HG03045 (cell line): ENCODE measurements around the gene METTL6.
A peak's percentile ranks its signal among the peaks of the same experiment; 100 is the strongest.
"Not testable (repeated sequence)": the region's sequence is repeated elsewhere in the genome, so short reads cannot be mapped to it uniquely, and the experiment has no call there.

Experiments
- ATAC-seq: cut with Tn5 transposase; IDR thresholded peaks from one replicate; pipeline ENCODE4 v1.9.1; 2021; ENCODE audit warnings: mild to moderate bottlenecking, moderate library complexity; ENCODE audit not compliant: unreplicated experiment

METTL6 gene

DNA sequence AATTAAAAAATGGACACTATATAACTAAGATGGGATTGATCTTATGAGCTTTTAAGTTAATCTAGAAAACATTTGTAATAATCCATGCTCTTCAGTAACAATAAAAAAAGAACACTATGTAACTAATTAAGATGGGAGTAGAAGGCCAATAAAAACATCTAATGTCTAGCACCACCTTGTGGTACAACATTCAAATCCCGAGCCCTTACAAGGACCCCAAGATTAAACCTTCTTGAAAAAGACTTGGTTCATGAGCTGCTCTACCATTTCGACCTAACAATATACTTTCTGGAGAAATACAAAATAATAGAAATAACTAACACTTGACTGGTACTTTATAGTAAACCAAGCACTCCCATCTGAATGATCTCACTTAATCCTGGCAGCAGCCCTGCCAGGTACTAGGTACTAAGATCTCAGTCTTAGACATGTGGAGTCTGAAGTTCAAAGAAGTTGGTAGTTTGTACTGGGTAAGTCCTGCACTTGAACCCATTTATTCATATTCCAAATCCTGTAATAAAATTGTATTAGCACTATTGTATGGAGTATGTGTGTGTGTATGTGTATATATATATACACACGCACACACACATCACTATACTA, 21.8 kb downstream of the METTL6 start:
- ATAC-seq, result no peak

DNA sequence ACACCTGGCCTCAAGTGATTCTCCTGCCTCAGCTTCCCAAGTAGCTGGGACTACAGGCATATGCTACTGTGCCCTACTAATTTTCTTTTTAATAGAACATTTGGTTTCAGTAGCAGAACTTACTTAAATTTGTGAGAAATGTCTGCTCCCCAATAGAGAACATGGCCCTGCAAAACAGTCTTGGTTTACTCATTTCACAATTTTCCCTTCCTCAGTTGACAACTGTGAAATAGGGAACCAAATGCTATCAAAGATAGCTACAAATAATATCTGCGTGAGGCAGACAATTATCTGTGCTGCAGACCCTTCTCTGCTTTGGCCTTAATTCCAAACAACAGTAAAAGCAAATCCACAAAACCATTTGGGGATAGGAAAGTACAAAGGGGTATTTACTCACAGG, 22.6 kb downstream of the METTL6 start:
- no peak for ATAC-seq

DNA sequence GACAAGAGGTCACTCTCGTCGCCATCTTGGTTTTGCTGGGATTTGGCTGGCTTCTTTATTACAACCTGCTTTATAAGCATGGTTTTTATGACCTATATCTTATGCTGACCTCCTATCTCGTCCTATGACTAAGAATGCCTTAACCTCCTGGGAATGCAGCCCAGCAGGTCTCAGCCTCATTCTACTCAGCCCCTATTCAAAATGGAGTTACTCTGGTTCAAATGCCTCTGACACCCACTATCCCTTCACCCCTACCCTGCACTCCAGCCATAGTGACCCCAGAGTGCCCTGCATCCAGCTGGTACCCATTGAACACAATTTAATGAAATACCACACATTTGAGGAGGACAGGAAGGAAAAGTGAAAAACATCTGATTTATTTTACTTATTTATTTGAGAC, 23.4 kb downstream of the METTL6 start:
- ATAC-seq, result no peak

DNA sequence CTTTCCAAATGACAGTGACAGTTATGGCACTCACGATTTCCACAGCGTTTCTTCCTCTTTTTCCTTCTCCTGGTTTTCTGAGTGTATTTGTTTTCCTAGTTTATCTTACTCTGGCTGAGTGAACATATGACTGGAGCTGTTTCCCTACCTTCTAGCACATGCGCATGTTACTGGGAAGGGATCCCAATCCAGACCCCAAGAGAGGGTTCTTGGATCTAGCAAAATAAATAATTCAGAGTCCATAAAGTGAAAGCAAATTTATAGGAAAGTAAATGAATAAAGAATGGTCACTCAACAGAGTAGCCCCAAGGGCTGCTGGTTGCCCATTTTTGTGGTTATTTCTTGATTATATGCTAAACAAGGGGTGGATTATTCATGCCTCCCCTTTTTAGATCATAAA, 23.8 kb downstream of the METTL6 start:
- no peak for ATAC-seq

DNA sequence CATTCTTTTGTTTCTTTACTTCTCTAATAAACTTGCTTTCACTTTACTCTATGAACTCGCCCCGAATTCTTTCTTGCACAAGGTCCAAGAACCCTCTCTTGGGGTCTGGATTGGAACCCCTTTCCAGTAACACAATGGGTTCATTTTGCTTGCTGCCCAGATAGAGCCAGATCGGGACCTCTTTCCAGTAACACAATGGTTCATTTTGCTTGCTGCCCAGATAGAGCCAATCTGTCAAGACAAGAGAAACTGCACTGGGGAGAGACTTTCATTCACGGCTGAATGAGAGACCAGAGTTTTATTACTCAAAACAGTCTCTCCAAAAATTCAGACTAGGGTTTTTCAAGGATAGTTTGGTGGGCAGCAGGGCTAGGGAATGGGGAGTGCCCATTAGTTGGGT, 25.4 kb downstream of the METTL6 start:
- no peak for ATAC-seq

DNA sequence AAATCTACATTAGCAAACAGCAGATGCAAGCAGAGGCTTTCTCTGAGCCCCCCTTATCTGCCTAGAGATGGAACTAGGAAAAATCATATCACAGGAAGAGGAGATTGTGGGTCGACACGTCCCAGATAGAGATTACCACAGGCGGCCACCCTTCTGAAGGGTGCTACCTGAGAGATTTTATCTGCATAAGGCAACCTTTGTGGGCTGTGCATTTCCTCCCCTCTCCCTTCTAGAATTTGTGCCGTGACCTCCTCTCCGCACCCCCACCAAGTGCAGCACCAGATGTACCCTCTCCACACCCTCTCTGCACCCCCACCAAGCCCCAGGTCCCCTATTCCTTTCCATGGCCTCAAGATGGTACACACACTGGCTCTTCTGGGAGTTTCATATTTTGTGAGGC, 27.4 kb downstream of the METTL6 start:
- ATAC-seq, result no peak

DNA sequence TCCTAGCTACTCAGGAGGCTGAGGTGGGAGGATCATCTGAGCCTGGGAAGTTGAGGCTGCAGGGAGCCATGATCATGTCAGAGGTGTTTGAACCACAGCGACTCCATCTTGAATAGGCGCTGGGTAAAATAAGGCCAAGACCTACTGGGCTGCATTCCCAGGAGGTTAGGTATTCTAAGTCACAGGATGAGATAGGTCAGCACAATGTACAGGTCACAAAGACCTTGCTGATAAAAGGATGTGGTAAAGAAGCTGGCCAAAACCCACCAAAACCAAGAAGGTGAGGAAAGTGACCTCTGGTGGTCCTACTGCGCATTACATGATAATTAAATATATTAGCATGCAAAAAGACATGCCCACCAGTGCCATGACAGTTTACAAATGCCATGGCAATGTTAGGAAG, 28.6 kb downstream of the METTL6 start:
- ATAC-seq, result not testable (repeated sequence)

DNA sequence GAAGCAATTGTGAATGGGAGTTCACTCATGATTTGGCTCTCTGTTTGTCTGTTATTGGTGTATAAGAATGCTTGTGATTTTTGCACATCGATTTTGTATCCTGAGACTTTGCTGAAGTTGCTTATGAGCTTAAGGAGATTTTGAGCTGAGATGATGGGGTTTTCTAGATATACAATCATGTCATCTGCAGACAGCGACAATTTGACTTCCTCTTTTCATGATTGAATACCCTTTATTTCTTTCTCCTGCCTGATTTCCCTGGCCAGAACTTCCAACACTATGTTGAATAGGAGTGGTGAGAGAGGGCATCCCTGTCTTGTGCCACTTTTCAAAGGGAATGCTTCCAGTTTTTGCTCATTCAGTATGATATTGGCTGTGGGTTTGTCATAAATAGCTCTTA, 34.1 kb downstream of the METTL6 start:
- ATAC-seq, result not testable (repeated sequence)

DNA sequence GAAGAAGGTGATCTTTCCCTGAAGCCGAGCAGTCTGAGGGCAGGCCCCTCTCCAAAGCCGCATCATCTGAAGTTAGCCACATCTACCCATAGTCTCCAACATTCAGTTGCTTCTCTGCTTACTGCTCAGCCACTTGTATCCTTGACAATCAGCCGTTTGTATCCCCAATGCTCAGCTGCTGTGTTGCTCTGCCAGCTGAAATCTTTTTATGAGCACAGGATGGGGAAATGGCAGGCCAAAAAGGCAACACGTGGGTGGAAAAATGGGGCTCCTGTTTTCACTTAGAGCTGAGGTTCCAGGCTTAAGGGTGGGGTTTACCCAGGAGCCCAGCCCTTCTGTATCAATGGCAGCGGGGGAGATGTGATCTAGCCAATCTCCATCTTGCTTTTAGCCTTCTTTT, 36.3 kb downstream of the METTL6 start:
- no peak for ATAC-seq

DNA sequence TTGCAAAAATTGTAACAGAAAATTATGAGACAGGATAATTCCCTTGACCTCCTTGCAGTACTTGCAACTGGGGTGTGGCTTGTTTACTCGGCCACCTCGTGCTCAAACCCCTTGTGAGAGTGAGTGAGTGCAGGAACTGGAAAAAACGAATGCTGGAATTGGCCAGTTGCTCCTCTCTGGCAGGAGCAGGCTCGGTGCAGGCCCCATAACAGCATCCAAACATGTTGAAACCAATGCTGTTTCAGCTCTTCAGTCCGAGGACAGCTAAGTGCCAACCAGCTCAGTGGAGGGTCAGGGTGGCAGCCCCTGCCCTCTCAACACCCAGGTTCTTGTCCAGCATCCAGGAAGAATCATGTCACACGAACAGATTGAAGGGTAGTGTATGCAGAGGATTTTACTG, 36.9 kb downstream of the METTL6 start:
- no peak for ATAC-seq

DNA sequence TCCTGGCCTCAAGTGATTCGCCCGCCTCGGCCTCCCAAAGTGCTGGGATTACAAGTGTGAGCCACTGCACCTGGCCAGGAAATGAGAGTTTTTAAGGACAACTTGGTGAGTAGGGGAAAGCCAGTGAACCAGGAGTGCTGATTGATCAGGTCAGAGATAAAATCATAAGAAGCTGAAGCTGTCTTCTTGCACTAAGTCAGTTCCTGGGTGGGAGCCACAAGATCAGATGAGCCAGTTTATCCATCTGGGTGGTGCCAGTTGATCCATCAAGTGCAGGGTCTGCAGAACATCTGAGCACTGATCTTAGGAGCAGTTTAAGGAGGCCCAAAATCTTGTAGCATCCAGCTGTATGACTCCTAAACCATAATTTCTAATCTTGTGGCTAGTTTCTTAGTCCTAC, 39.0 kb downstream of the METTL6 start:
- ATAC-seq, result not testable (repeated sequence)

DNA sequence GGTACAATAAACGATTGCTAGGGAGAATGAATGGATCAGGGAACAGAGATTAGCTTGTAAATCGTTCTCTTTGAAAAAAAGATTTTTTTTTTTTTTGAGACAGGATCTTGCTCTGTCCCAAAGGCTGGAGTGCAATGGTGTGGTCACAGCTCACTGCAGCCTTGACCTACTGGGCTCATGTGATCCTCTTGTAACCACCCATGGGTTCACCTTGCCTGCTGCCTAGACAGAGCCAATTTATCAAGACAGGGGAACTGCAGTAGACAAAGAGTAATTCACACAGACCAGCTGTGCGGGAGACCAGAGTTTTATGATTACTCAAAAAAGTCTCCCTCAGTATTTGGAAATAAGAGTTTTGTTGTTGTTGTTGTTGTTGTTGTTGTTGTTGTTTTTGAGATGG, 39.6 kb downstream of the METTL6 start:
- no peak for ATAC-seq

DNA sequence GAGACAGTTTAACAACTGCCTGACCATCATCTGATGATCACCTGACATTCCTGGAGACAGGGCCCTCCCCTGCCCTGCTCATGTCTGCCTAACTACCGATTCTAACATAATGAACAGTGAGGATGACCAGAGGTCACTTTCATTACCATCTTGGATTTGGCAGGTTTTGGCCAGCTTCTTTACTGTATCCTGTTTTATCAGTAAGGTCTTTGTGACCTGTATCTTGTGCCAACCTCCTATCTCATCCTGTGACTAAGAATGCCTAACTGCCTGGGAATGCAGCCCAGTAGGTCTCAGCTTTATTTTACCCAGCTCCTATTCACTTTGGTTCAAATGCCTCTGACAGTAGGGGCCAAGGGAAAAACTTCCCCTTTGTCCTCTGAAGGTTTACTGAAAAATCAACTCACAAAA, 40.2 kb downstream of the METTL6 start:
- ATAC-seq, result no peak

DNA sequence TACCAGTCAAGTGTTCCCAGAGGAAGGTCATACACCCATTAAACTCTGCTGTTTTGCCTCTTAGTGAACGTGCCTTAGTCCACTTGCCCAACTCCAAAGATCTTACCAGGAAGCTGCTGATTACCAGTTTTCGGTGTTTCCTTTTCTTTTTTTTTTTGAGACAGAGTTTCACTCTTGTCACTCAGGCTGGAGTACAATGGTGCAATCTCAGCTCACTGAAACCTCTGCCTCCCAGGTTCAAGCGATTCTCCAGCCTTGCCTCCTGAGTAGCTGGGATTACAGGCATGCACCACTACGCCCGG, 40.7 kb downstream of the METTL6 start:
- ATAC-seq, result not testable (repeated sequence)

DNA sequence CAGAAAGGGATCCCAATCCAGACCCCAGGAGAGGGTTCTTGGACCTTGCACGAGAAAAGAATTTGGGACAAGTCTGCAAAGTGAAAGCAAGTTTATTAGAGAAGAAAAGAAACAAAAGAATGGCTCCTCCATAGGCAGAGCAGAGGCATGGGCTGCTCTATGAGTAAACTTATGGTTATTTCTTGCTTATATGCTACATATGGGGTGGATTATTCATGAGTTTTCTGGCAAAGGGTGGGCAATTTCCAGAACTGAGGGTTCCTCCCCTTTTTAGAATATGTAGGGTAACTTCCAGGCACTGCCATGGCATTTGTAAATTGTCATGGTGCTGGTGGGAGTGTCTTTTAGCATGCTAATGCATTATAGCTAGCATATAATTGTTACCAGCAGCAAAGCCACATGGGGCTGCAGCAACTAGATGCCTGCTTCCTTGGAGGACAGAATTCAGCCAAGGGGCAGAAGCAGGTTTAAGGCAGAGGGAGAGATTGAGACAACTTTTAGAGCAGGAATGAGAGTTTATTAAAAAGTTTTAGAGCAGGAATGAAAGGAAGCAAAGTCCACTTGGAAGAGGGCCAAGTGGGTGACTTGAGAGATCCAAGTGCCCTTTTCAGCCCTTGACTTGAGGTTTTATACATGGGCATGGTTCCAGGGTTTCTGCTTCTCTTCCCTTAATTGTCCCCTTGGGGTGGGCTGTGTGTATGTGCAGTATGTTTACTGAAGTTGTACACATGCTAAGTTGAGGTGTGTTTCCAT, 41.3 kb downstream of the METTL6 start:
- no peak for ATAC-seq

DNA sequence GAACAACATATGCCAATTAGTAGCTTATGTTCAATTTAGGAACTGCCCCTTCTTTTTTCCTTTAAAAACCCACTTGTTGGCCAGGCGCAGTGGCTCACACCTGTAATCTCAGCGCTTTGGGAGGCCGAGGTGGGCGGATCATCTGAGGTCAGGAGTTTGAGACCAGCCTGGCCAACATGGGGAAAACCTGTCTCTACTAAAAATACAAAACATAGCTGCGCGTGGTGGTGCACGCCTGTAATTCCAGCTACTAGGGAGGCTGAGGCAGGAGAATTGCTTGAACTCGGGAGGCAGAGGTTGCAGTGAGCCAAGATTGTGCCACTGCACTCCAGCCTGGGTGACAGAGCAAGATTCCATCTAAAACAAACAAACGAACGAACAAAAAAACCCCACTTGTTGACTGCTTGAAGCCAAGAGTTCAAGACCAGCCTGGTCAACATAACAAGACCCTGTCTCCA, 42.1 kb downstream of the METTL6 start:
- ATAC-seq, result not testable (repeated sequence)

DNA sequence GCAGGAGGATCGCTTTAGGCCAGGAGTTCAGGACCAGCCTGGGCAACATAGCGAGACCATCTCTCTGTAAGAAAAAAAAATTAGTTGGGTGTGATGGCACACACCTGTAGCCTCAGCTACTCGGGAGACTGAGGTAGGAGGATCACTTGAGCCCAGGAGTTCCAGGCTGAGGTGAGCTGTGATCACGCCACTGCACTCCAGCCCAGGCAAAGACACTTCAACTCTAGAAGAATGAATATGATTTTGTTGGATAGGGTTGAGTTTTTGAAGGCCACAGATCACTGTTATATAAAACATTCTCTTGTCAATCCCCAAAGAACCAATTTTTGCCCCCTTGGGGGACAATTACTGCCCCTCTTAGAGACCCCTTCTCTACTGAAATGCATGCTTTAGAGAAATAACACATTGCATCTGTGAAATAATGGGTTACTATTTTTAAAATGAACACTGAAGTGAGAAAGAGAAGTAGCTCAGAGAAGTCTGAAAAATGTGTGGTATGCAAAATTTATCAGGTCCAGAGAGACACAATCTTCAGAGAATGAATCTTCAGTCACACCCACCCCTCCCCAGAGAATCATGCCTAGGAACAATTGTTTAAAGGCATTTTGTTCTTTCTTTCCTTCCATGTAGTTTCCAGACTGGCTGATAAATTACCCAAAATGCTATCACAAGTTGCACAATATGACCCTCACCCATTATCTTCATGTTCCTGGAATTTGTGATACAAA, 42.7 kb downstream of the METTL6 start:
- peak; percentile 77 for ATAC-seq

DNA sequence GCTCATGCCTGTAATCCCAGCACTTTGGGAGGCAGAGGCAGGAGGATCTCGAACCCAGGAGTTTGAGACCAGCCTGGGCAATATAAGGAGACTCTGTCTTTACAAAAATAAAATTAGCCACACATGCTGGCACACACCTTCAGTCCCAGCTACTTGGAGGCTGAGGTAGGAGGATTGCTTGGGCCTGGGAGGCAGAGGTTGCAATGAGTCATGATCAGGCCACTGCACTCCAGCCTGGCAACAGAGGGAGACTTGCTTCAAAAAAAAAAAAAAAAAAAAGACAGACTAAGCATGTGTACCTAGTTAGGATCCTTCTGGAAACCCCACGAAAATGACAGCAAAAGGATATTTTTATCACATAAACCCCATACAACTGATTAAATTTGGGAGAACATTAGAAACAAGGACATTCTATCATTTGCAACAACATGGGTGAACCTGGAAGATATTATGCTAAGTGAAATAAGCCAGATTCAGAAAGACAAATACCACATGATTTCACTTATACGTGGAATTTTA, 44.9 kb downstream of the METTL6 start:
- no peak for ATAC-seq

DNA sequence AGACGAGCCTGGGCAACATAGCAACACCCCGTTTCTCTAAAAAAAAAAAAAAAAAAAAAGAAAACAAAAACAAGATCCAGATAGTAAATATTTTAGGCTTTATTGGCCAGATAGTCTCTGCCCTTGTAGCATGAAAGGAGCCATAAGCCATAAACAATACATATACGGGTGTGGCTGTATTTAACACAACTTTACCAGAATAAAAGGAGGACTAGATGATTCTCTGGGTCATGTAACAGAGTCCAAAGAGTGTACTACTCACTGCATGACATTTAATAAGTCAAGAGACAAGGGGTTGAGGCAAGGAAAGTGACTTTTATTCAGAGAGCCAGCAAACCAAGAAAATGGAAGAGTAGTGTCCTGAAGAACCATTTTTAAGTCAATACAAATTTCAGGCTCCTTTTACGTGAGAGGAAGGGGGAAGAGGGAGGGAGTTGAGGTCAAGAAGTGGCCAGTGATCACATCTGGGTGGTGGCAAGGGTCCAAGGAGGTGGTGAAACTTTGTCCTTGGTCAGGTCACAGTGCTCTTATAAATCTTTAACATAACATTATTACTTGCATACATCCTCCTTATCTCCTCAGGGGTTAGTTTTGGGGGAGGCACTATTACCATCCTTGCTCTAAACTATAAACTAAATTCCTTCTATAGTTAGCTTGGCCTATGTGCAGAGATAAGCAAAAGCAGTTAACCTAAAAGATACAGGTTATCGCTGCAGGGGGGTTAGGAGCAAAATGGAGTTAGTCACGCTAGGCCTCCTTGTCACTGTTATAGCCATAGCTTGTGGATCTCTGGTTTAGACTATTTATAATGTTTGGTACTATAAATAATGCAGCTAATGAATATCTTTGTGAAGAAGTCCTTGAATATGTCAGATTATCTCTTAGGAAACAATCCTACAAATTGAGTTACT, 46.1 kb downstream of the METTL6 start:
- ATAC-seq, result no peak

DNA sequence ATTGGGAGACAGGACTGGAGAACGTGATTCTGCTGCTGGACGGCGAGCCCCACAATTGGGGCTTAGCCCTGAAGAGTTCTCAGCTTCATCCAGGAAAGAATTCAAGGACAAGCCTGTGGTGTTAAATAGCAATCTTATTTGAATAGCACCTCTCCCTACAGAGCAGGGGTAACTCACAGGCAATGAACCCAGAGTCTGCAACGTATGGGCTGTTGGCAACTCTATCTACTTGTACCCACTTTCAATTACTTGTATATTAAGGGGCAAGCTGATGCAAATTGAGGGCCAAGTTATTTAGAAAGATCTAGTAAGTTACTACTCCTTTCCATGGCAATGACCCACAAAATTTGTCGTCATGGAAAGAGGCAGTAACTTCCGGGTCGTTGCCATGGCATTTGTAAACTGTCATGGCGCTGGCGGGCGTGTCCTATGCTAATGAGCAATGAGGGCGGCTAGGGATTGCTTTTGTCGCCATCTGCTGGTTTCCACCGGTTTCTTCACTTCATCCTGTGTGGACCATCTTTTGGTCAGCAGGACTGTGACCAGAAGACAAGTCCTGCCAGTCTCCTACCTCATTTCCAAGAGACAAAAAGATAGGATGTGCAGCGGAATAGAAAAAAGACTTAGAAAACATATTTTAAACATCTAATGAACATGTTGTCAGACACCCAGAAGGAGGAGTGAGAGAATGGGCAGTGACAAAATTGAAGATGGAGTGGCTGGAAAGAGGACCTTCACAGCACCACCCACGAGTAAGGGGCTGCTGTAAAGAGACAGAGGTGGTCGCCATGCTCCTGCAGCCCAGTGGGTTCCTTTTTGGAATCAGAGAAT, 49.2 kb downstream of the METTL6 start:
- peak; percentile 82 for ATAC-seq
